Spleen (tissue), 11 donors: Measurements from ENCODE around the gene STXBP5L. TPM values are rescaled to one million over a fixed set of nuclear protein-coding genes. Genes with fewer than 3 reads are reported as not detected.

Experiments used
- DNase-seq: peaks from one replicate; pipeline ENCODE4 v3.0.0-alpha.2; 2020
- H3K27ac ChIP-seq, 8 donors: fragments of 200-600 bp; sonication (generic) in 7 of 8; 1 replicate in 4 of 8; 2 replicates in 4 of 8; pipeline versions ENCODE4 v1.5.0 to v1.8.0; 2016 to 2021; ENCODE audit warnings: inconsistent platforms in 4 of 8, mild to moderate bottlenecking in 4 of 8, moderate library complexity in 1 of 8
- H3K27me3 ChIP-seq, 7 donors: fragments of 200-600 bp; sonication (generic) in 6 of 7; replicated peaks in 1 of 7; 1 replicate in 4 of 7; 2 replicates in 3 of 7; pipeline versions ENCODE4 v1.5.0 to v1.8.0; 2016 to 2021; ENCODE audit warnings: inconsistent platforms in 3 of 7, mild to moderate bottlenecking in 1 of 7
- H3K36me3 ChIP-seq, 6 donors: fragments of 200-600 bp; sonication (generic) in 5 of 6; 1 replicate in 4 of 6; 2 replicates in 2 of 6; pipeline versions ENCODE4 v1.5.0 to v1.8.0; 2016 to 2021; ENCODE audit warnings: inconsistent platforms in 2 of 6
- H3K4me1 ChIP-seq, 6 donors: fragments of 200-600 bp; sonication (generic) in 5 of 6; 1 replicate in 3 of 6; 2 replicates in 3 of 6; pipeline versions ENCODE4 v1.5.0 to v1.8.0; 2016 to 2021; ENCODE audit warnings: inconsistent platforms in 3 of 6
- H3K4me3 ChIP-seq, 8 donors: fragments of 200-600 bp; sonication (generic) in 7 of 8; 1 replicate in 4 of 8; 2 replicates in 4 of 8; pipeline versions ENCODE4 v1.5.0 to v1.8.0; 2016 to 2021; ENCODE audit warnings: inconsistent platforms in 4 of 8, mild to moderate bottlenecking in 4 of 8, moderate library complexity in 2 of 8
- H3K9me3 ChIP-seq, 8 donors: fragments of 200-600 bp; sonication (generic) in 7 of 8; 1 replicate in 4 of 8; 2 replicates in 4 of 8; pipeline versions ENCODE4 v1.5.0 to v1.8.0; 2016 to 2021; ENCODE audit warnings: inconsistent platforms in 4 of 8
- CTCF ChIP-seq, 11 experiments: fragments of 200-600 bp in 7 of 11; fragments of 450-650 bp in 4 of 11; sonication (generic) in 4 of 11; IDR thresholded peaks in 8 of 11; conservative IDR thresholded peaks in 3 of 11; 1 replicate in 7 of 11; 2 replicates in 4 of 11; pipeline versions ENCODE4 v1.4.0 to v1.8.0; 2016 to 2021; ENCODE audit warnings: antibody characterized with exemption in 11 of 11, inconsistent platforms in 4 of 11, mild to moderate bottlenecking in 1 of 11
- POLR2A ChIP-seq, 3 donors: fragments of 450-650 bp; IDR thresholded peaks; one replicate each; pipeline ENCODE4 v1.5.1; 2017; ENCODE audit warnings: antibody characterized with exemption in 3 of 3, mild to moderate bottlenecking in 1 of 3
- POLR2AphosphoS5 ChIP-seq, 3 donors: sonication (generic); formaldehyde crosslinking; IDR thresholded peaks; one replicate each; pipeline ENCODE4 v1.5.1; 2017; ENCODE audit warnings: antibody characterized with exemption in 3 of 3
- WGBS, 5 donors: extraction: QIAGEN DNeasy Blood & Tissue Kit in 3 of 5; methylation state at CpG; one replicate each; pipeline versions ENCODE4 v1.1.5 to v1.1.7; 2013 to 2018; 5-methylcytosine and 5-hydroxymethylcytosine counted together
- intact Hi-C: fragments of 100-400 bp; cut with DNase I; formaldehyde crosslinking; loops from one replicate; pipeline ENCODE4 v1.15.0; 2023; ENCODE audit warnings: low total_unique reads
- polyA plus RNA-seq, 3 donors: library from polyadenylated mRNA; stranded (reverse); fragments of 200-250 nt; gene quantifications; one replicate each; pipeline ENCODE4 v1.2.1, GENCODE V29; 2013
- total RNA-seq, 7 donors: library from RNA; depleted of rRNA in 3 of 7; stranded (reverse); fragments of >200 nt in 3 of 7; fragmentation: NEBNext Ultra II Directional in 4 of 7; extraction: Animal tissue kit (Norgen Biotek cat#: 25700) in 4 of 7; gene quantifications; one replicate each; pipeline versions ENCODE4 v1.1.0 to v1.2.1, GENCODE V29; 2016 to 2021
- donor health status: healthy with polysubstance abuse.
- donor health status: DM: no; HTN: no; CAD: no; lungs with moderate emphysema.
- donor health status: DM: no; HTN: no; CAD: no.
- donor health status: Bipolar disorder and iron deficiency.
- donor health status: healthy.
- donor health status: DM: no; HTN: no; CAD: no.
- donor health status: DM: yes; HTN: yes; CAD: no.

STXBP5L gene
- total and polyA plus RNA-seq, 10 donors, result 0.32 to 0.34 TPM; not detected in 8

GRCh38 chr3:121232309-121233225, 324.6 kb downstream of the STXBP5L start:
- DNase-seq, result no peak
- H3K36me3 ChIP-seq, result no peaks in the 10 kb centered on the region

GRCh38 chr3:121243208-121243607, 335.2 kb downstream of the STXBP5L start:
- TF ChIP-seq POLR2A (IDR thresholded peaks at IDR 0.05) (no peak), CTCF (IDR thresholded peaks at IDR 0.05 in 8 of 11, conservative IDR thresholded peaks at IDR 0.05 in 3 of 11) (no peak), POLR2AphosphoS5 (IDR thresholded peaks at IDR 0.05) (no peak)
- WGBS, 5 donors, result 74 to 94% (median 82%) methylated on average over 1 of the region's 1 CpG
- no peak overlapping the region for H3K27ac ChIP-seq

More at GRCh38 chr3:121232309-121233225, 324.6 kb downstream of the STXBP5L start:
- peaks cover 0 to 5% (median 0%) of the 10 kb centered on the region in 7 donors for H3K27me3 ChIP-seq
- intact Hi-C loops, result no loop called here
- no peaks in the 10 kb centered on the region for H3K4me1 ChIP-seq
- H3K4me3 ChIP-seq, result no peak overlapping the region
- no peak for TF ChIP-seq POLR2A (IDR thresholded peaks at IDR 0.05)
- no peak for TF ChIP-seq POLR2AphosphoS5 (IDR thresholded peaks at IDR 0.05)
- TF ChIP-seq CTCF (IDR thresholded peaks at IDR 0.05 in 8 of 11, conservative IDR thresholded peaks at IDR 0.05 in 3 of 11), result no peak
- no peak overlapping the region for H3K27ac ChIP-seq
- WGBS, 5 donors, result 85 to 96% (median 90%) methylated on average over 5 of the region's 5 CpGs
- no peaks in the 10 kb centered on the region for H3K9me3 ChIP-seq

GRCh38 chr3:121252676-121253075, 344.7 kb downstream of the STXBP5L start:
- WGBS, 5 donors, result 62 to 73% (median 64%) methylated on average over 2 of the region's 2 CpGs
- H3K27ac ChIP-seq, result no peak overlapping the region
- H3K9me3 ChIP-seq, result peaks cover 0 to 6% (median 0%) of the 10 kb centered on the region in 8 donors
- H3K4me1 ChIP-seq, result no peaks in the 10 kb centered on the region
- H3K36me3 ChIP-seq, result no peaks in the 10 kb centered on the region
- no peak for DNase-seq
- intact Hi-C loops, result no loop called here
- H3K27me3 ChIP-seq, result no peaks in the 10 kb centered on the region
- H3K4me3 ChIP-seq, result no peak overlapping the region
- no peak for TF ChIP-seq CTCF (IDR thresholded peaks at IDR 0.05 in 8 of 11, conservative IDR thresholded peaks at IDR 0.05 in 3 of 11)
- no peak for TF ChIP-seq POLR2AphosphoS5 (IDR thresholded peaks at IDR 0.05)
- no peak for TF ChIP-seq POLR2A (IDR thresholded peaks at IDR 0.05)

More at GRCh38 chr3:121243208-121243607, 335.2 kb downstream of the STXBP5L start:
- intact Hi-C loops, result no loop called here
- no peak for DNase-seq
- no peaks in the 10 kb centered on the region for H3K27me3 ChIP-seq
- no peaks in the 10 kb centered on the region for H3K4me1 ChIP-seq
- H3K4me3 ChIP-seq, result no peak overlapping the region
- H3K36me3 ChIP-seq, result no peaks in the 10 kb centered on the region
- peaks cover 0 to 10% (median 0%) of the 10 kb centered on the region in 8 donors for H3K9me3 ChIP-seq

- WGBS, 5 donors, result 86 to 96% (median 89%) methylated on average over 1 of the region's 1 CpG
- TF ChIP-seq POLR2AphosphoS5 (IDR thresholded peaks at IDR 0.05) (no peak), CTCF (IDR thresholded peaks at IDR 0.05 in 8 of 11, conservative IDR thresholded peaks at IDR 0.05 in 3 of 11) (no peak), POLR2A (IDR thresholded peaks at IDR 0.05) (no peak)
- no peak overlapping the region for H3K27ac ChIP-seq
- no peak for DNase-seq
- no peak overlapping the region for H3K4me3 ChIP-seq
- H3K36me3 ChIP-seq, result no peaks in the 10 kb centered on the region
- intact Hi-C loops, result no loop called here
- H3K4me1 ChIP-seq, result no peaks in the 10 kb centered on the region
- no peaks in the 10 kb centered on the region for H3K27me3 ChIP-seq
- H3K9me3 ChIP-seq, result peaks cover 0 to 55% (median 38%) of the 10 kb centered on the region in 8 donors
Measured at GRCh38 chr3:121269389-121269788, 361.4 kb downstream of the STXBP5L start.
